Stimulated activated naive CD8-positive, alpha-beta T cell treated with anti-CD3 and anti-CD28 coated beads, Interleukin-15, Interleukin-2, amounts not matched to agents 100 ng/mL and 50 ng/mL, for 24 hours (primary cell): ENCODE measurements around the gene LGR5.

Source experiments
- H3K27ac Mint-ChIP-seq: one replicate; pipeline ENCODE4 v1.8.0; 2021; ENCODE audit warnings: mild to moderate bottlenecking, mixed read lengths
- H3K27me3 Mint-ChIP-seq: one replicate; pipeline ENCODE4 v1.8.0; 2021; ENCODE audit warnings: mixed read lengths
- H3K36me3 Mint-ChIP-seq: one replicate; pipeline ENCODE4 v1.8.0; 2021; ENCODE audit warnings: low read depth, mixed read lengths
- H3K4me1 Mint-ChIP-seq: one replicate; pipeline ENCODE4 v1.8.0; 2021; ENCODE audit warnings: low read depth, mixed read lengths
- H3K4me3 Mint-ChIP-seq: one replicate; pipeline ENCODE4 v1.8.0; 2021; ENCODE audit warnings: mild to moderate bottlenecking, mixed read lengths
- H3K9me3 Mint-ChIP-seq: one replicate; pipeline ENCODE4 v1.8.0; 2021; ENCODE audit warnings: mixed read lengths

Gene LGR5, protein sequence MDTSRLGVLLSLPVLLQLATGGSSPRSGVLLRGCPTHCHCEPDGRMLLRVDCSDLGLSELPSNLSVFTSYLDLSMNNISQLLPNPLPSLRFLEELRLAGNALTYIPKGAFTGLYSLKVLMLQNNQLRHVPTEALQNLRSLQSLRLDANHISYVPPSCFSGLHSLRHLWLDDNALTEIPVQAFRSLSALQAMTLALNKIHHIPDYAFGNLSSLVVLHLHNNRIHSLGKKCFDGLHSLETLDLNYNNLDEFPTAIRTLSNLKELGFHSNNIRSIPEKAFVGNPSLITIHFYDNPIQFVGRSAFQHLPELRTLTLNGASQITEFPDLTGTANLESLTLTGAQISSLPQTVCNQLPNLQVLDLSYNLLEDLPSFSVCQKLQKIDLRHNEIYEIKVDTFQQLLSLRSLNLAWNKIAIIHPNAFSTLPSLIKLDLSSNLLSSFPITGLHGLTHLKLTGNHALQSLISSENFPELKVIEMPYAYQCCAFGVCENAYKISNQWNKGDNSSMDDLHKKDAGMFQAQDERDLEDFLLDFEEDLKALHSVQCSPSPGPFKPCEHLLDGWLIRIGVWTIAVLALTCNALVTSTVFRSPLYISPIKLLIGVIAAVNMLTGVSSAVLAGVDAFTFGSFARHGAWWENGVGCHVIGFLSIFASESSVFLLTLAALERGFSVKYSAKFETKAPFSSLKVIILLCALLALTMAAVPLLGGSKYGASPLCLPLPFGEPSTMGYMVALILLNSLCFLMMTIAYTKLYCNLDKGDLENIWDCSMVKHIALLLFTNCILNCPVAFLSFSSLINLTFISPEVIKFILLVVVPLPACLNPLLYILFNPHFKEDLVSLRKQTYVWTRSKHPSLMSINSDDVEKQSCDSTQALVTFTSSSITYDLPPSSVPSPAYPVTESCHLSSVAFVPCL

DNA sequence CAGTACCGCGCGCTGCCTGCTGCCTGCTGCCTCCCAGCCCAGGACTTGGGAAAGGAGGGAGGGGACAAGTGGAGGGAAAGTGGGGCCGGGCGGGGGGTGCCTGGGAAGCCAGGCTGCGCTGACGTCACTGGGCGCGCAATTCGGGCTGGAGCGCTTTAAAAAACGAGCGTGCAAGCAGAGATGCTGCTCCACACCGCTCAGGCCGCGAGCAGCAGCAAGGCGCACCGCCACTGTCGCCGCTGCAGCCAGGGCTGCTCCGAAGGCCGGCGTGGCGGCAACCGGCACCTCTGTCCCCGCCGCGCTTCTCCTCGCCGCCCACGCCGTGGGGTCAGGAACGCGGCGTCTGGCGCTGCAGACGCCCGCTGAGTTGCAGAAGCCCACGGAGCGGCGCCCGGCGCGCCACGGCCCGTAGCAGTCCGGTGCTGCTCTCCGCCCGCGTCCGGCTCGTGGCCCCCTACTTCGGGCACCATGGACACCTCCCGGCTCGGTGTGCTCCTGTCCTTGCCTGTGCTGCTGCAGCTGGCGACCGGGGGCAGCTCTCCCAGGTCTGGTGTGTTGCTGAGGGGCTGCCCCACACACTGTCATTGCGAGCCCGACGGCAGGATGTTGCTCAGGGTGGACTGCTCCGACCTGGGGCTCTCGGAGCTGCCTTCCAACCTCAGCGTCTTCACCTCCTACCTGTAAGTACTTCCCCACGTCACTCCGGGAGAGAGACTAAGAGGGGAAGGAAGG lies at the start of gene LGR5:
Gene LGR5 (plus strand): TSS at position 186 of the 732 bp plus-strand sequence. CDS start 283 bp downstream, at position 469.
- peaks cover 6% of the 10 kb centered on the region for H3K36me3 Mint-ChIP-seq
- peaks cover 23% of the 10 kb centered on the region for H3K4me1 Mint-ChIP-seq
- peak within 1 kb of the TSS; percentile 77 for H3K4me3 Mint-ChIP-seq
- no peak within 1 kb of the TSS for H3K27ac Mint-ChIP-seq
- peaks cover 78% of the 10 kb centered on the region for H3K27me3 Mint-ChIP-seq
- H3K9me3 Mint-ChIP-seq, result peaks cover 23% of the 10 kb centered on the region

DNA sequence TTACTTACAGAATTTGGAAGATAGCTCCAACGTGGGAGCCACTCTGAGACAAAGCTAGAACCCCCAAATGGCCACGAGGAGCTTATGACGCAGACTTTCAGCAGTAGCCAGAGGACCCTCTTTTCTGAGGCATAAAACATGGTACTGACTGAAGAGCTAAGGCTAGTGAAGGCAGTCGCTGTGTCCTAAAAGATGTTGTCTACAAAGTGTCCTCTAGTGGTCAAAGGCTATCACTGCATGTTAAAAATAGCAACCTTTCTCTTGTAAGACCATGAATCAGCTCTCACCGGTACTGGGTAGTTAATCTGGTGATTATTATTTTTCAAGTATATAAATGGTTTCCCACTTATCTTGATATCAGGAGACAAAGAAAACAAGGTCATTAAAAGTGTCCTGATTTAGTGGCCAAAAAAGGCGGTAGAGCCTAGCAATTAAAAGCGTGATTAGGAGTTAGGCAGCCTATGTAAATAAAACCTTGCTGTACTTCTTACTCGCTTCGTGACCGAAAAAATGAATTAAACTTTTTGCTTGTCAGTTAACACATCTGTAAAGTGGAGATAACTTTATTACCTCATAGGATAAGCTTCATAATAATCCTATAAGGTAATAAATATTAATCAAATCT lies 47.0 kb upstream of the LGR5 start:
- no peak overlapping the region for H3K4me3 Mint-ChIP-seq
- no peak overlapping the region for H3K27ac Mint-ChIP-seq
- no peaks in the 10 kb centered on the region for H3K4me1 Mint-ChIP-seq
- peaks cover 12% of the 10 kb centered on the region for H3K27me3 Mint-ChIP-seq
- H3K36me3 Mint-ChIP-seq, result no peaks in the 10 kb centered on the region
- H3K9me3 Mint-ChIP-seq, result no peaks in the 10 kb centered on the region

DNA sequence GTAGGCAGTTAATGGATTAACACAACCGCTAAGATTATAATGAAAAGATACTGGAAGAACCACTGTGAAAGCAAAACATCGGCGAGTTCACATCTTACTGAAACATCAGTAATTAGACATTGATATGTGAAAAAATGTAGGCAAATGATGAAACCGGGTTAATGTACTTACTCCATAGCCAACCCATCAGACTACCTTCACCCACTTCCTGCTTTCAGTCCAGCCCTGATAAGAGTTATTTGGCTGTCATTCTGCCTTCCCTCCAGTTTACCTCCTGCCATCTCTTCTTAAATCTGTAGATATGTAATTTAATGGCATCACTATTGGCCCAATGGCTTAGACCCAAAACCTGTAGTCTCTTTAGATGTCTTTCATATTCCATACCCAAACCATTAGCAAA lies 46.0 kb upstream of the LGR5 start:
- peaks cover 7% of the 10 kb centered on the region for H3K27me3 Mint-ChIP-seq
- no peaks in the 10 kb centered on the region for H3K4me1 Mint-ChIP-seq
- H3K9me3 Mint-ChIP-seq, result no peaks in the 10 kb centered on the region
- H3K4me3 Mint-ChIP-seq, result no peak overlapping the region
- no peak overlapping the region for H3K27ac Mint-ChIP-seq
- H3K36me3 Mint-ChIP-seq, result no peaks in the 10 kb centered on the region

DNA sequence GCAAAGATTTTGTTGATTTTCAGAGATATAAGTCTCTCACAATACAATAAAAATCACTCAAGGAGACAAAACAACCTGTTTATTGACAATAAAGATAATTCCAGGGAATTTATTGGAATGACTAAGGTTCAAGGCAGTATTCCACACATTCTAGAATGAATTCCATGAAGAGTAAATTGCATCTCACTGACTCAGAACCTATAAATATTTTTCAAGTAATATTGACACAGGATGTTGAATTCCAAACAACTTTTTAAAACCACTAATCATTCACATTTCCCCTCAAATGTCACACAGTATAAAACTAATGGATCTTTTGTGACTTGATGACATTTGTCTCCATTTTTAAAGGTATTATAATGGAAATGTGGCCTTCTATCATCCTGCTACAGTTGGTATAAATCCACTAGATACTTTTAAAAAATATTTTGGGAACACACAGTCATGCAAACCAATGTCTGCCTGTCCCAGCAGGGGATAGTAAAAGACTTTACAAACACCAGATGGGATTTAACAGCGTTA lies 42.1 kb upstream of the LGR5 start:
- Mint-ChIP-seq H3K4me1 (no peaks in the 10 kb centered on the region), H3K36me3 (no peaks in the 10 kb centered on the region), H3K4me3 (no peak overlapping the region), H3K9me3 (no peaks in the 10 kb centered on the region), H3K27me3 (peaks cover 3% of the 10 kb centered on the region), H3K27ac (no peak overlapping the region)

DNA sequence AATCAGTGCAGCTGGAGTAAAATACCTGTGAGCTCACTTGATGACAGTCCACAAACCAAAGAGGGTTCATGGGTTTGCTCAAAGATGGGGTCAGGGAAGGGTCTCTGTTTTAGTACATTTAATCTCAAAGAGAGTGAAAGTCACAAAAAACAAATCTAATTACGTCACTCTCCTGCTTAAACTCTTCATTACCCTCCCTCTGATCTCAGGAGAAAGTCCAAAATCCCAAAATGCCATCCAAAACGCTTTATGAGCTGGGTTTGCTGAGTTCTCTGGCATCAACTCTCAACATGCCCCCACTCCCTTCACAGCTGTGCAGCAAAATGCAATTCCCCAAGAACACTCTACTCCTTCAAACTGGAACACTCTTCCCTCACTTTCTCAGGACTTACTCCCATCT lies 40.4 kb upstream of the LGR5 start:
- Mint-ChIP-seq H3K27ac (no peak overlapping the region), H3K4me3 (no peak overlapping the region), H3K36me3 (no peaks in the 10 kb centered on the region)

DNA sequence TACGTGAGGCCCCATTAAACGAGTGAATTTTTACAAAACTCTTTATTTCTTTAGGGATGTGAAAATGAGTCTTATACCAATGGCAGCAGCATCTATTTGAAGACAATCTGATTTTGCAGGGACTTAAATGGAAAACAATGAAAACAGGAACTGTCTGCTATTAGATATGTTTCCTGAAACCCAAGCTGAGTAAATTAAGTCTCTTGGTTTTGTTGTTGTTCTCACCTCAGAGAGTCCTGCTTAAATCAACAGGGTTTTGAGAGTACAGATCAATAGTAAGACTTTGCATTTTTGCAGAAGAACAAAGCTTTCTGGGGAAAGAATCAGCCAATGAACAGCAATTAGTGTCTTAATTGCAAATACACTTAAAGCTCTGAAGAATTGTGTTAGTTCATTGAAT lies 39.1 kb upstream of the LGR5 start:
- Mint-ChIP-seq H3K9me3 (peaks cover 7% of the 10 kb centered on the region), H3K4me1 (no peaks in the 10 kb centered on the region)

More for the DNA sequence above, 40.4 kb upstream of the LGR5 start:
- H3K4me1 Mint-ChIP-seq, result no peaks in the 10 kb centered on the region
- no peaks in the 10 kb centered on the region for H3K9me3 Mint-ChIP-seq
- H3K27me3 Mint-ChIP-seq, result peaks cover 13% of the 10 kb centered on the region

DNA sequence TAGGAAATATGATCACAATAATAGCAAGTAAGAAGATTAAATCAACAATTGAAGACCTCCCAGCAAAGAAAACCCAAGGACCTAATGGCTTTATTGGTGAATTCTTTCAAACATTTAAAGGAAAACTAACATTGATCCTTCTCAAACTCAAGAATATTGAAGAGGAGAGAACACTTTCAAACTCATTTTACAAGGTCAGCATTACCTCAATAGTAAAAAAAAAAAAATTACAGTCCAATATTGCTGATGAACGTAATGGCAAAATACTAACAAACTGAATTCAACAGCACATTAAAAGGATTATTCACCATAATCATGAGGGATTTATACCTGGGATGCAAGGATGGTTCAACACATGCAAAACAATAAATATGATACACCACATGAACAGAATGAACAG lies 33.7 kb upstream of the LGR5 start:
- H3K4me1 Mint-ChIP-seq, result no peaks in the 10 kb centered on the region
- H3K27ac Mint-ChIP-seq, result no peak overlapping the region
- H3K9me3 Mint-ChIP-seq, result peaks cover 22% of the 10 kb centered on the region

More for the DNA sequence above, 39.1 kb upstream of the LGR5 start:
- Mint-ChIP-seq H3K27me3 (peaks cover 22% of the 10 kb centered on the region), H3K4me3 (no peak overlapping the region), H3K27ac (no peak overlapping the region), H3K36me3 (no peaks in the 10 kb centered on the region)

DNA sequence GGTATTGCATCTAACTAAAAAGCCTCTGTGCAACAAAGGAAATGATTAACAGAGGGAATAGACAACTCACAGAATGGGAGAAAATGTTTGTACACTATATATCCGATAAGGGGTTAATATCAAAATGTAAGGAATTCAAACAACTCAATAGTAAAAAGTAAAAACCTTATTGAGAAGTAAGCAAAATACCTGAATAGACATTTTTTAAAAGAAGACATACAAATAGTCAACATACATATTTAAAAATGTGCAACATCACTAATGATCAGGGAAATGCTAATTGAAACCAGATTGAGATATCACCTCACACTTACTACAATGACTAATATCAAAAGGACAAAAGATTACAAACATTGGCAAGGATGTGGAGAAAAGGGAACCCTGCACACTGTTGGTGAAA lies 31.9 kb upstream of the LGR5 start:
- Mint-ChIP-seq H3K4me1 (no peaks in the 10 kb centered on the region), H3K27ac (no peak overlapping the region), H3K27me3 (peaks cover 33% of the 10 kb centered on the region)

More for the DNA sequence above, 33.7 kb upstream of the LGR5 start:
- Mint-ChIP-seq H3K27me3 (peaks cover 35% of the 10 kb centered on the region), H3K36me3 (no peaks in the 10 kb centered on the region), H3K4me3 (no peak overlapping the region)

DNA sequence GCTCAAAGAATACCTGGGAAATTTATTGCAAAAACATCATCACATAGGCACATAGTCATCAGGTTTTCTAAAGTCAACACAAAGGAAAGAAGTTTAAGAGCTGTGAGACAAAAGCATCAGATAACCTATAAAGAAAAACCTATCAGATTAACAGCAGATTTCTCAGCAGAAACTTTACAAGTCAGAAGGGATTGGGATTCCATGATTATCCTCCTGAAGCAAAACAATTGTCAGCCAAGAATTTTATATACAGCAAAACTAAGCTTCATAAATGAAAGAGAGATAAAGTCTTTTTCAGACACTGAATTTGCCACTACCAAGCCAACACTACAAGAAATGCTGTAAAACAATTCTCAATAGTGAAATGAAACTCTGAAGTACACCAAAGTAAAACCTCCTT lies 28.8 kb upstream of the LGR5 start:
- Mint-ChIP-seq H3K36me3 (no peaks in the 10 kb centered on the region), H3K27ac (no peak overlapping the region), H3K4me3 (no peak overlapping the region), H3K4me1 (no peaks in the 10 kb centered on the region), H3K27me3 (peaks cover 16% of the 10 kb centered on the region), H3K9me3 (peaks cover 29% of the 10 kb centered on the region)

More for the DNA sequence above, 31.9 kb upstream of the LGR5 start:
- Mint-ChIP-seq H3K36me3 (no peaks in the 10 kb centered on the region), H3K9me3 (peaks cover 36% of the 10 kb centered on the region), H3K4me3 (no peak overlapping the region)

DNA sequence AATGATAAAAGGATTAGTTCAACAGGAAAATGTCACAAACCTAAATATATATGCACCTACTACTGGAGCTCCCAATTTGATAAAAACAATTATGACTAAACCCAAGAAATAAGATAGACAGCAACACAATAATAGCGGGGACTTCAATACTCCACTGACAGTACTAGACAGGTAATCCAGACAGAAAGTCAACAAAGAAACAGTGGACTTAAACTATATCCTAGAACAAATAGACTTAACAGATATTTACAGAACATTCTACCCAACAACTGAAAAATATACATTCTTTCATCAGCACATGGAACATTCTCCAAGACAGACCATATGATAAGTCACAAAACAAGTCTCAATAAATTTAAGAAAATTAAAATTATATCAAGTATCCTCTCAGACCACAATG lies 28.0 kb upstream of the LGR5 start:
- H3K27me3 Mint-ChIP-seq, result peaks cover 15% of the 10 kb centered on the region
- no peak overlapping the region for H3K4me3 Mint-ChIP-seq
- peaks cover 29% of the 10 kb centered on the region for H3K9me3 Mint-ChIP-seq
- no peak overlapping the region for H3K27ac Mint-ChIP-seq
- H3K36me3 Mint-ChIP-seq, result no peaks in the 10 kb centered on the region
- no peaks in the 10 kb centered on the region for H3K4me1 Mint-ChIP-seq

DNA sequence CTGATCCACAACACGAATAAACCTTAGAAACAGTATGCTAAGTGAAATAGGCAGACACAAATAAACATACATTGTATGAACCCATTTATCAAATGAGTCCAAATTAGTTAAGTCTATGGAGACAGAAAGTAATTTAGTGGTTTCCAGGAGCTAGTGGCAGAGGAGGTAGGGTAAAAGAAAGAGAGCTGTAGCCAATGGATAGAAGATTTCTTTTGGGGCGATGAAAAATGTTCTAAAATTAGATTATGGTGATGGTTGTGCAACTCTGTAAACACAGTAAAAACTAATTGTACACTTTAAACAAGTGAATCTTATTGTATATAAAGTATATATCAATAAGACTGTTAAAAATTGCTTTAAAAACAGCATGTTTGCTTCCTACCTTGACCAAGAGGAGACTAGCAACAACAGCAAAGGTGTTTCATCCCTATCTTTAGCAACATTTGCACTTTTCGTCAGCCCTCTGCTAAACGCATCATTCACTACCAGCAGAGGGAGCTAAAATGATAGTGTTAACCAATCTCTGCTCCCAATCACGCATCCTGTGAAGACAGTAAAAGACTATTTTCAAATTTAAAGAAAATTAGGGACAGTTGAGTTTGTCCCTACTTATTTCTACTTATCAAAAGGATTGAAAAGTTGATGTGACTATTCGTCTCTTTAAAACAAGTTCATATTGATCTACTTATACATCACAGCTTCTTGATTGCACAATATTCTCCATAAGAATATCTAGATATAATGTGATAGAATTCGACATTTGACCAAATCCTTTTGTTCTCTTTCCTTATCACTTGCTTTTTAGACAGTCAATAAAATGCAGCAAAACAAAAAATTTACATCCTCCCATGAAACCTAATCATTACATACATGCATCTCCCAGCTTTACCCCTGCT lies 24.0 kb upstream of the LGR5 start:
- Mint-ChIP-seq H3K36me3 (no peaks in the 10 kb centered on the region), H3K27me3 (peaks cover 11% of the 10 kb centered on the region), H3K27ac (no peak overlapping the region), H3K9me3 (peaks cover 16% of the 10 kb centered on the region), H3K4me1 (no peaks in the 10 kb centered on the region), H3K4me3 (no peak overlapping the region)

DNA sequence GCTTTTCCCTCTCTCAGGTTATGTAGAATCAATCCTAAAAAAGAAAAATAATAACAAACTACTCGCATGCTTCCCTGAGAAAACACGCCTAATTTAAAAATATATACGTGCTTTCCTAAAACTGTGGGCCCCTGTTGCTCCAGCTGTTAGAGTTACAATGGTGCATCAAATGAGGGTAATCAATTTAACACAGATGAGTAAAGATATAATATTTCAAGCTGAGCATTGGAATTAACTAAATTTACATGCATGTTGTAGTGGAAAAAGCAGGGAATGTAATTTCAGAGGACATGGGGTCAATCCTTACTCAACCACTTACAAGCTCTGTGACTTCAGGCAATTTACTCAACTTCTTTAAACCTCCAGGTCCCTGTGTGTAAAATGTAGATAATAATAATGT lies 22.4 kb upstream of the LGR5 start:
- no peak overlapping the region for H3K4me3 Mint-ChIP-seq
- H3K4me1 Mint-ChIP-seq, result no peaks in the 10 kb centered on the region
- H3K36me3 Mint-ChIP-seq, result no peaks in the 10 kb centered on the region
- H3K27ac Mint-ChIP-seq, result no peak overlapping the region
- peaks cover 3% of the 10 kb centered on the region for H3K9me3 Mint-ChIP-seq
- H3K27me3 Mint-ChIP-seq, result peaks cover 4% of the 10 kb centered on the region

DNA sequence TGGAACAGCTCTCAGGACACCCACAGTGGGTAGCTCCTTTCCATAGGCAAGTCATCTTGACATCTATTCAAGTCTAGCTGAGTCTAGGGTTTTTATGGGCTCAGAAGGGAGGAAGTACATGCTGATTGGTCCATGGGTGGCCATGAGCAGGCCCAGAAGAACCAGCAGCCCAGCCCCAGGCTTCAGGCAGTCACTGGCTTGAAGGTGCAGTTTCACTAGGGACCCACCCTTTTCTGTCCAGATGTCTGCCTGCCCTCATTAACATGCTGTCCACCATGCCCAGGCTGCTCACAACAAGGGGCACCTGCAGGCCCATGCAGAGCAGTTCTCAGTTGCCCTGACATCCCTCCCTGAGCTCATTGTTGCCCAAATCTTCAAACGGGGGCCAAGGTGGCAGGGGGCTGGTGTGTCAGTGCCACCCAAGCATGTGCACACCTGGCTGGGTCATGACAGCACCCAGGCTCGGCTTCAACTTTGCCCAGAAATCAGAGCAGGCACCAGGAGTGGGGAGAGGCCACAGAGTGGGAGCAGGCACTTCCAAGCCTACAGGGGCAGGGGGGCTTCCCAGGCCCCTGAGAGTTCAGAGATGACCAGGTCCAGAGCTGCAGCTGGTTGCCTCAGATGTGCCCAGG lies 18.7 kb upstream of the LGR5 start:
- H3K9me3 Mint-ChIP-seq, result no peaks in the 10 kb centered on the region
- no peaks in the 10 kb centered on the region for H3K4me1 Mint-ChIP-seq
- no peaks in the 10 kb centered on the region for H3K36me3 Mint-ChIP-seq
- no peak overlapping the region for H3K27ac Mint-ChIP-seq
- H3K27me3 Mint-ChIP-seq, result peaks cover 20% of the 10 kb centered on the region
- no peak overlapping the region for H3K4me3 Mint-ChIP-seq
